ENCODE measurements around the gene ANKRD13A.
"Not testable (repeated sequence)": the region's sequence is repeated elsewhere in the genome, so short reads cannot be mapped to it uniquely, and the experiment has no call there.

ANKRD13A gene

DNA sequence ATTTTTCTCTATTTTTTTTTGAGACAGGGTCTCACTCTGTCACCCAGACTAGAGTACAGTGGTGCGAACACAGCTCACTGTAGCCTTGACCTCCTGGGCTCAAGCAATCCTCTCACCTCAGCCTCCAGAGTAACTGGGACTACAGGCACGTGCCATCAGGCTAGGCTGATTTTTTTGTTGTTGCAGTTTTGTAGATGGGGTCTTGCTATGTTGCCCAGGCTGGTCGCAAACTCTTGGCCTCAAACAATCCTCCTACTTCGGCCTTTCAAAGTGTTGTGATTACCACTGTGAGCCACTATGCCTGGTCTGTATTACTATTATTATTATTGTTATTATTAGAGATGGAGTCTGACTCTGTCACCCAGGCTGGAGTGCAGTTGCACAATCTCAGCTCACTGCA, 26.4 kb upstream of the ANKRD13A start:
- no peak overlapping the region for H3K4me3 ChIP-seq (ENCODE audit: low read depth, low read length)
- no peak for TF ChIP-seq CTCF (IDR thresholded peaks at IDR 0.05; ENCODE audit: low read depth, low read length, missing control alignments)
- in situ Hi-C loops (cut with HindIII; ENCODE audit: low sequenced_read_pairs), result no loop called here
- DNase-seq (ENCODE audit: low read depth), result no peak

GRCh38 chr12:109981311-109981710, 17.9 kb upstream of the ANKRD13A start:
- no peak for DNase-seq (ENCODE audit: low read depth)
- in situ Hi-C loops (cut with HindIII; ENCODE audit: low sequenced_read_pairs), result loop anchor here (5.0 kb wide), 1 partner anchor 49 kb away; no protein-coding TSS in a partner anchor
- TF ChIP-seq CTCF (IDR thresholded peaks at IDR 0.05; ENCODE audit: low read depth, low read length, missing control alignments), result no peak
- no peak overlapping the region for H3K4me3 ChIP-seq (ENCODE audit: low read depth, low read length)

- in situ Hi-C loops (cut with HindIII; ENCODE audit: low sequenced_read_pairs), result loop anchor here (5.0 kb wide), 1 partner anchor 50 kb away; no protein-coding TSS in a partner anchor
- DNase-seq (ENCODE audit: low read depth), result no peak
- TF ChIP-seq CTCF (IDR thresholded peaks at IDR 0.05; ENCODE audit: low read depth, low read length, missing control alignments), result no peak
Measured at GRCh38 chr12:109982210-109982609, 17.0 kb upstream of the ANKRD13A start.

DNA sequence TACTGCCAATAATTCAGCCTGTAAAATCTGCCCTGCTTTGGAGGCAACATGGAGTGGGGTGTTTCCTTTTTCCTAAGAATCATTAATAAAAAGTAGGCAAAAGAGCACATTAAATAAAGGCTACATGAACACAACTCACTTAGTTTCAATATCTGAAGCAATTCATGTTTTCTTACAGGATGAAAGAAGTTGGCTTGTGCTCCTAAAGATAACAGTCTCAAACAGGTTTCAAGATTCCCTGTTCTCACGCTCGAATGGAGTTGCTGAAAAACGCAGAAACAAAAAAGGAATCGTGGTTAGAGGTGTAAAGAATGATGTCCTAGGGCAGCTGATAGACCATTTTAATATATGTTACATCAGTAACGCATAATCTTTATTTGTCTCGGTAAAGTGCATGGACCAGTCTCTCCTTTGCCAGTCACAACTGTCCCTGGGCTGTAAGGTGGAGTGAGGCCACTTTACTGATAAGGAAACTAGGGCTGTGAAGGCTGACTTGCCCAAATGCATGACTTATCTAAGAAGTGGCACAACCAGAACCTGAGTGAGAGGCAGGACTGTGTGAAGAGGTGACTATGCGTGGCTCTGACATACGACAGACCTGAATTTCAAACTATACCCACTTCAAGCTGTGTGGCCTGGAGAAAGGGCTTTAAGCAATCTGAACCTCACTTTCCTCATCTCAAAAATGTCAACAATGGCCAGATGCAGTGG, 15.6 kb upstream of the ANKRD13A start:
- no peak for TF ChIP-seq CTCF (IDR thresholded peaks at IDR 0.05; ENCODE audit: low read depth, low read length, missing control alignments)
- in situ Hi-C loops (cut with HindIII; ENCODE audit: low sequenced_read_pairs), result loop anchor here (5.0 kb wide), 1 partner anchor 51 kb away; no protein-coding TSS in a partner anchor
- no peak overlapping the region for H3K4me3 ChIP-seq (ENCODE audit: low read depth, low read length)
- no peak for DNase-seq (ENCODE audit: low read depth)

More at GRCh38 chr12:109982210-109982609, 17.0 kb upstream of the ANKRD13A start:
- no peak overlapping the region for H3K4me3 ChIP-seq (ENCODE audit: low read depth, low read length)

DNA sequence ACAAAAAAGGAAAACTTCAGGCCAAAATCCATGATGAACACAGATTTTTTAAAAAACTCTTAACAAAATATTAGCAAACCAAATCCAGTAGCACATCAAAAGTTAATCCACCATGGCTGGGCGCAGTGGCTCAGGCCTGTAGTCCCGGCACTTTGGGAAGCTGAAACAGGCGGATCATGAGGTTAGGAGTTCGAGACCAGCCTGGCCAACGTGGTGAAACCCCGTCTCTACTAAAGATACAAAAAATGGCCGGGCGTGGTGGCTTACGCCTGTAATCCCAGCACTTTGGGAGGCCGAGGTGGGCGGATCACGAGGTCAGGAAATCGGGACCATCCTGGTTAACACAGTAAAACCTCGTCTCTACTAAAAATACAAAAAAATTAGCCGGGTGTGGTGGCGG, 13.0 kb upstream of the ANKRD13A start:
- DNase-seq (ENCODE audit: low read depth); in situ Hi-C loops (cut with HindIII; ENCODE audit: low sequenced_read_pairs); H3K4me3 ChIP-seq (ENCODE audit: low read depth, low read length): not testable (repeated sequence)

DNA sequence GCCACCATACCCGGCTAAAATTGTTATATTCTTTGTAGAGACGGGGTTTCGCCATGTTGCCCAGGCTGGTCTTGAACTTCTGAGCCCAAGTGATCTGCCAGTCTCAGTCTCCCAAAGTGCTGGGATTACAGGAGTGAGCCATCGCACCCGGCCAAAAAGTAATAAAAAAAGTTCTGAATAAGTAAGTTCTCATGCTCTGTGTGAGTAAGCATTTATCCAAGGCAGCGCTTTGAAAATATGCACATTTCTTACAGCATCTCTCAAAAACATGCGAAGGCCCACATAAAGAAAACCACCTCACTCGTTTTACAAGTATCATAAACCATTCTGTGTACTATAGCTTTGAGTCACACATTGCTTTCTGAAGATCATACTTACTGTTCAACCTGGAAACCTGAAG, 11.6 kb upstream of the ANKRD13A start:
- DNase-seq (ENCODE audit: low read depth), result no peak
- H3K4me3 ChIP-seq (ENCODE audit: low read depth, low read length), result no peak overlapping the region
- no peak for TF ChIP-seq CTCF (IDR thresholded peaks at IDR 0.05; ENCODE audit: low read depth, low read length, missing control alignments)
- in situ Hi-C loops (cut with HindIII; ENCODE audit: low sequenced_read_pairs), result no loop called here

DNA sequence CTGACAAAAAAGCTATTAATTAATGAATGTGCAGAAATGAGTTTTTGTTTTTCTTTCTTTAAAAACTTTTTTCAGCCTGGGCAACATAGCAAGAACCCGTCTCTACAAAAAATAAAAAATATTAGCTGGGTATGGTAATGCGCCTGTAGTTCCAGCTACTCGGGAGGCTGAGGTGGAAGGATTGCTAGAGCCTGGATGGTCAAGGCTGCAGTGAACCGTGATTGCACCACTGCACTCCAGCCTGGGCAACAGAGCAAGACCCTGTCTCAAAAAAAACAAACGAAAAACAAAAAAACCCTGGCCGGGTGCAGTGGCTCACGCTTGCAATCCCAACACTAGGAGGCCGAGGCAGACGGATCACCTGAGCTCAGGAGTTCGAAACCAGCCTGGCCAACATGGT, 11.0 kb upstream of the ANKRD13A start:
- H3K4me3 ChIP-seq (ENCODE audit: low read depth, low read length), result no peak overlapping the region
- in situ Hi-C loops (cut with HindIII; ENCODE audit: low sequenced_read_pairs), result no loop called here
- no peak for TF ChIP-seq CTCF (IDR thresholded peaks at IDR 0.05; ENCODE audit: low read depth, low read length, missing control alignments)
- DNase-seq (ENCODE audit: low read depth), result no peak
